Activated T-cell treated with anti-CD3 and anti-CD28 coated beads, Interleukin-2, amount 50 U/mL, for 48 hours (primary cell): Measurements from ENCODE around the gene RAB35.

Experiments
- DNase-seq, 2 experiments: peaks; one replicate each; pipeline ENCODE4 v3.0.0-alpha.2; 2020

Gene RAB35

GRCh38 chr12:120116441-120116791 lies at the start of gene RAB35:
Gene RAB35, minus strand, starts transcription at chr12:120116753. Its CDS starts 103 bp downstream, at chr12:120116650.
- no peak for DNase-seq

DNA sequence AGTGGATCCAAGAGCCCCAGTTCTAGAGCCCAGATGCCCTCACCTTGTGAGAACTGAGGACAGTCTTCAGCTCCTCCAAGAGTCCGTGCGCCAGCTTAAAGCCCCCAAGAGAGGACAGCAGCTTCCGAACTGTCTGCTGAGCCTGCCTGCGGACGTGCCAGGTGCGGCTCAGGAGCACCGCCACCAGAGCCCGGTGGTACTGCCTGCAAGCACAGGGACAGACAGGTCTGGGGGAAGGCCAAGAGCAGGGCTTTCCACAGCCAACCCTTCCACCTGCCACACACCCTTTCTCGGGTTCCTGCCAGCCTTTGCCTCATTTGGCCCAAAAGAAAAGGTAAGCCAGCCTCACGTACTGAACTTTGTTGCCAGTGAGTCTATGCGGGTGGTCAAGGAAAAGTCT lies 47.7 kb upstream of the RAB35 start:
- no peak for DNase-seq

- no peak for DNase-seq
Measured at GRCh38 chr12:120162763-120163162, 46.2 kb upstream of the RAB35 start.

DNA sequence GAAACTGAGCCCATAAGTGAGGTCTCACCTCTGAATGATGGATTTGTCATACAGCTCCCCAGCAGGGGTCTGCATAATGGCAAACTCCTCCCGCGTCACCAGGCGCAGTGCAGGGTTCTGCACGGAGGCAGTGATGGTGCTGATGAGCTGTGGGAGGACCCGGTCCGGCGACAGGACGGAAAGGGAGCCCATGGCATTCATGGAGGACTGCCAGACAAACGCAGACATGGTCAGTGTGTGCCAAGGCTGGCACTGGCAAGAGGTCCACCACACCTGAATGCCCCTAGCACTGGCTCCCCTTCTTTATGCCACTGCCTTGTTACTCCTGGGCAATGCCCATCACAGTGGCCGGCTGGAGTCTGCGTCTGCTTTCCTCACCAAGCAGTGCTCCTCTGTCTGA lies 45.3 kb upstream of the RAB35 start:
- DNase-seq, result no peak

DNA sequence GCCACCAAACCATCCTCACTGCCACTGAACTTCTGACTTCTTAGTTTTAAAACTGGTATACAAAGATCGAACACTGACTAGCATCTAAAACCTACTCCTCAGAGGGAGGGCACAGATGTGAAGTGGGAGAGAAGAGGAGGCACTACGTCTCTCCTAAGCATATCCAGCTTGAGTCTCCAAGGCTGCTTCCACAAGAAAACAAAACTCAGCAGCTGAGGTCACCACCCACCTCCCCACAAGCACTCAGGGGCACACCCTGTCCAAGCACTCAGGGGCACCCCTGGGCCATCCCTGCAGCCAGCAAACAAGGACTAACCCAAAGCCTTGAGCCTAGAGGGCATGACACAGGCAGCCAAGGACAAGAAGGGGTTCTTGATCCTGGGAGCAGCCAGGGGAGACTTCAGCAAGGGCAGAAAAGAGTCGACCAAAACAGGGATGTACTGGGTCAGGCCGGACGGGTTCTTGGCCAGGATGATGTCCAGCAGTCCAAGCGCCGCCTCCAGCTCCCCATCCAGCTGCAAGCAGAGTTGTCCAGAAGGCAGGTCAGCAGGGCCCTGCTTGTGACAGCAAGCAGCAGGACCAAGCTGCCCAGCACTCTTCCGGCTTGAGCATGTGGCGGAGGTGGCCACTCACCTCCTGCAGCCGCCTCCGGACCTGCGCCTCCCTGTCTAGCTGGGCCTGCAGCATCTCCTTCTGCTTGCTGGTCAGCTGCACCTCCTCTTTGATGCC lies 43.1 kb upstream of the RAB35 start:
- DNase-seq, result no peak

DNA sequence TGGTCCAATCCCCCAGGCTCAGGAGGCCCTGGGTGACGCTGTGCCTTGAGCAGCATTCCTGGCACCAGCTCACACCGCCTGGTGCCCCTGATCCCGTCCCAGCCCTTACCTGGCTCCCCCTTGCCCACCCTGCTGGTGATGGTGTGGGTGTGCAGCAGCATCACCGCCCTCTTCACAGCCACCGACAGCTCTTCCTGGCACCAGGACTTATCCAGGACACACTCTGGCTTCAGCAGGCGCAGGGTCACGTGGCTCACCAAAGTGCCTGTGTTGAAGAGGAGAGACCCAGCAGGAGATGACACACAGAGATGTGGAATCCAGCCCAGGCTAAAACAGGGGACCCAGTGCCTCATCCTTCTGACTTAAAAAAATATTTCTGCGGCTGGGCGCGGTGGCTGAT lies 41.8 kb upstream of the RAB35 start:
- no peak for DNase-seq

GRCh38 chr12:120157678-120158077 lies 41.1 kb upstream of the RAB35 start:
- DNase-seq, result no peak

DNA sequence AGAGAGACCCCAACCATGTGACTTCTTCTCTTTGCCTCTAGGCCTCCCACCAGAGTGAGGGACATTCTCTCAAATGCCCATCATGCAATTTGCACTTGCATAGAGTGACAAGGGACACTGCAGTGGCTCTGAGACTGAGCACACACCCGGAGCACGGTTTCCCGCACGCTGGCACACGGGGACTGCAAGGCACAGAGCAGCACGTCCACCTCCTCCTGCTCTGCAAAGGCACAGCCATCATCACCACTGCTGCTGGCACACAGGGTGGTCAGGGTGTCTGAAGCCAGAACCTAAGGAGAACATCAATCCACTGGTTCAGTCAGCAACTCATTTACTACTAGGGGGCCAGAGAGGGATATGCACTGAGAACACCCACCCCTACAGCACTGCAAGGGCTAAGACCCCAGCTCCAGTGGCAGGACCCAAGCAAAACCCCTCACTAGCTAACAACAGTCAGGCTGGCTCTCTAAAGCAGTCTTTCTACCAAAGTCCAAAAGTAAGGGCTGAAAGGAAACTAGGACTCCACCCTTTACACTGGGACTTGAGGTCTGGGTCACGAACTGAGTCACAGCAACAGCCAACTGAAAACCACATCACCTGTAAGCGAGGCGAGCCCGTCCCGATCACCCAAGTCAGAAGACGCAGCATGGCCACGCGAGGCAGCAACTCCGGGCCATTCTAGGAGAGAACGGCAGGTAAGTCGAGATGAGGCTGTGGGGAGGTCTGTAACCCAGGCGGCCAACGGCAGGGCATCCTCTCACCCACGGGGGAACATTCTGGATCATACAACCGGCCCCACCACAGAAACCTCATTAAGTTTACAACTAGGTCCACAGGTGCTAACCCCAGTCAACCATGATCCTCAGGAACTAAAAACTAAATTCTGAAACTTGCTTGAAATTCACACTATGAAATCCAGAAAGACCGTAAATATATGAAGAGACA lies 40.0 kb upstream of the RAB35 start:
- no peak for DNase-seq

DNA sequence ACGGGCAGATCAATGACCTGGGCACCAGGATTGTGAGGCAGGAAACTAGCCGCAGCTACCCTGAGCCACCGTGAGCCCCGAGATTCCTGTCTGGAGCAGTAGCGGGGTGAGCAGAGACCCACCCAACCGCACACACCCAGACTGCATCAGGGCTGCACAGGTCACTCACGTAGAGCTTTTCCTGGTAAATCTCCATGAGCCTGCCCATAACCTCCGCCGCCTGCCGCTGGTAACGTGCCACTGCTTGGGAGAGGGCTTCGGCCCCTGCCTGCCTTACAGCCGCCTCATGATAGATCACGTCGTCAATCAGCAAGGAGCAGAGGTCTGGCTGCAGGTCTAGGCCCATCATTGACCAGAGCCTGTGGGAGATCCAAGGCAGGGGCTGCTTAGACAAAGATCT lies 38.5 kb upstream of the RAB35 start:
- DNase-seq, result no peak

DNA sequence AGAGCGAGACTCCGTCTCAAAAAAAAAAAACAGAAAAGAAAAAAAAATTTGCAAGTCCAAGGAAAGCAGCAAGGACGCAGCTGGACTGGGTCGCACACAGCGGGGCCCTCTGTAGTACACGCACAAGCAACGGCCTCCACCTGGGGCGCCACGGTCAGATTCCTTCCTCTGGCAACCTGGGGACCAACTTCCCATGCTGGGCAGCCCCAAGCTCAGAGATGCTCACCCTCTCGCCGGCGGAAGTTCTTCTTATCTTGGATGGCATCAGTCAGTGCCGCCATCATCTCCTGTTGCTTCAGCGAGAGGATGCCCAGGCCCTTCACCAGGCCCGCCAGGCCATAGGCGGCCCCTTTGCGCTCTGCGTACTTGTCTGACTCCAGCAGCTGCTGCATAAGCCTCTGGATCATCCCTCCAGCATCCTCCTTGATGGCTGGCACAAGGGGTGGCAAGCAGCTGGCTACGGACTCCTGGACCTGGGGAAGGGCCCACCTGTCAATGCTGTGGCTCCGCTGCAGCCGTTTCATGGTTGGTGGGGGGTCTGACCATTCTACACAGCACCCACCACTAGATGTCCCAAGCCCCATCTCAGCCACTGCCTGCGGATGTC lies 34.5 kb upstream of the RAB35 start:
- DNase-seq, result no peak

- DNase-seq, result no peak
Measured at GRCh38 chr12:120148011-120148410, 31.5 kb upstream of the RAB35 start.

DNA sequence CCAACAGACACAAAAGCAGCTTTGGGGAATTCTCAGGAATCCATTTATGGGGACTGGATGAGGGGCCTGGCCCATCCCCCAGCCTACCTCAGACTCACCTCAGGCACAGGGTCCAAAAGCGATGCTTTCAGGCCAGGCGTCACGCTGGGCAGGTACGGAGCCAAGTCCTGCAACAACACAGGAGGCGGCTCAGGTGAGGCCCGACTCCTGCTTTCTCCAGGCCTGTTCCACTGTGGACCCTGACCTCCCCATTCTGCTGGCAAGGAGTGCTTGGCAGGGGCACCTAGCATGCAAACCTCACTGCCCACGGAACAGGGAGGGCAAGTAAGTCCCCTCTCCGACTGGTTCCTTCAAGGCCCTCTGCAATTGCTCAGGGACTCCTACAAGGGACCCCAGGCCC lies 28.6 kb upstream of the RAB35 start:
- no peak for DNase-seq

DNA sequence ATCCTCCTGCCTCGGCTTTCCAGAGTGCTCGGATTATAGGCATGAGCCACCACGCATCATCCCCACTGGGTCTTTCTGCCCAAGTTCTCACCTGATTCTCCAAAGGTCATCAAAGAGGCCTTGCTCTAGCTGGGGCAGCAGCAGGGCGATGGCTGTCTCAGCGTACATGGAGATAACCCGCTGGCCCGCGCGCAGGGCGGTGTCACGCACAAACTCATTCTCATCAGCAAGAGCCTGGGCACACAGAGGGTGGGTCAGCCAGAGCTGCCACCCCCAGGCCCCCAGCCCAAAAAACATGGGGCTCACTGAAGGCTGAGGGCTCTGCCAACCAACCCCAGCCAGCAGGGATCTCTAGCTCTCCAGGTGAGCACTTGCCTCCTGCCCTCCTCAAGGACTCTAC lies 27.7 kb upstream of the RAB35 start:
- no peak for DNase-seq

- DNase-seq, result no peak
Measured at GRCh38 chr12:120142231-120142877, 25.8 kb upstream of the RAB35 start.

DNA sequence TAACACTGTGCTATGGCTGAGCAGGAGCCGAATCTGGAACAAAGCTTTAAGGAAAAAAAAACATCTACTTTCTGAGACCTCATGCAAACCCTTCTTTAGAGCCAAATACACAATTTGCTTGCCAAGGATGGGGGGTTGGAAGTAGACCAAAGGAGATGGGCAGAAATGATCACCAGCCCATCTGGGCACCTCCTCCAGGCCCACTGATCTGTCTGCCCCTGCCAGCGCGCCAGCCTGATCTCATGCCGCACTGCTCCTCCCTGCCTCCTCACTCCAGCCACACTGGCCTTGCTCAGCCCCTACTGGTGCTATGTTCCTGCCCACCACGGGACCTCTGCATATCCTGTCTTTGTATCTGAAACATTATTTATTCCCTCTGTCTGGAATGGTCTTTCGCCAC lies 24.8 kb upstream of the RAB35 start:
- DNase-seq, result no peak

DNA sequence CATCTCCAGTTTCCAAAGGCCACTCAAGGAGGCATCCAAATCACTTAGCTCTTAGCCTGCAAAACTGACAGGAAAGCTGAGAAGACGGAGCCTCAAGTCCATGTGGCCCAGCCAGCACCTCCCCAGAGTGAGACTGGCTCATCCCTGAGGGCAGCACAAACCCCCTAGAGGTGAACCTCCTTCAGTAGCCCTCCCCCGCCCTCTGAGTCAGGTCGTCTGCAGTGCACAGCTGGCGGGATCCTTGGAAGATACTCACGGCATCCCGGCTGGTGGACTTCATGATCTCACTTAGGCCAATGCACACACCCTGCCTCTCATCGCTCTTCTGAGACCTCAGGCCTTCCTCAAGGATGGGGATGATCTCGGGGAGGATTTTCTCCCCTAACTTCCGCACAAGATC lies 24.1 kb upstream of the RAB35 start:
- no peak for DNase-seq

DNA sequence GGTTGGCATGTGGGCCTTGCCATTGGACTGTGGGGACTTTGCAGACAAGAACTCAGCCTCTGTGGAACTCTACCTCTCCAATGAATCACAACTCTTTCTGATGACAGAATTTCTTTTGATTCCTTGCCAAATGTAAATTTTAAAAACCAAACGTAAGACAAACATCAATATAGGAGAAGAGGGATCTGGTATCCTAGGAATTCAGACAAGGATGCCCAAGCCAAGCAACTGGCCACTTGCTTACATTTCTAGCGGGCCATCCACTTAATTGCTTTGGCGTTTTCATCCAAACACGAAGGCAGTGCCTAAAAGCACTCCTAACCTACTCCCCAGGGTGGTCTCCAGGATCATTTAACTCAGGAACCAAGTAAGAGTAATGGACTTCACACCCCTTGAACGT lies 23.4 kb upstream of the RAB35 start:
- no peak for DNase-seq

DNA sequence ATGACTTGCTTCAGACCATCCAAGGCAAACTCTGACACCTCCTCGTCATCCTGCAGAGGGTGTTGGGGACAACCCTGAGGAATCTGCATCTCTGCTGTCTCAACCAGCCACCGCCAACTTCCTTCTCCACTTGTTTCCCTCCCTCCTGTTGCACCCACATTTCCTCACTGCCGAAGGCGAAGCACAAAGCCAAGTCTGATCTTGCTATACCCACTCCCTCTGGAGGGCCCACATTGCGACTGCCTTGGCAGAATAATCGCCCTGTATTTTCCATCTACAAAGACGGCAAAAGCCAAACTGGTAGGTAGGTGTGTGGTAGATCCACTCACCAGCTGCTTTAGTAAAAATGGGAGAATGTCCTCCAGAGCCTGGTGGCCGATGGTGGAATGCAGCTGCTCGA lies 21.8 kb upstream of the RAB35 start:
- DNase-seq, result no peak

DNA sequence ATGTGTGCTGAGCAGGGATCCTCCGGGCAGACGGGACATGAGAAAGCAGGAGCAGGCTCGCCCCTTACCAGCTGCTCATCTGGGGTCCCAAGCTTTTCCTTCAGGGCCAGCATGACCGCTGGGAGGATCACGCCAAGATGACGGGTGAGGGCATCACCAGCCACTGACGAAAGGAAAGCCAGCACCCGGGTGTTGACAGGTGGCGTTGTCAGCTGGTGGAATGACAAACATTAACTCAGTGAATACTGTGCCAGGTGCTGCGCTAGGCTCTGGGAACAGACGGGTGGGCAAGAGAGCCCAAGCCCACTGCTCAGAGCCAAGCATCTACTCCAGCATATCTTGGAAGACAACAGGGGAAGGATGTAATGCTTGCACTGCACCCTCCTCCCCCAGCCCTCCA lies 21.3 kb upstream of the RAB35 start:
- DNase-seq, result no peak

GRCh38 chr12:120136093-120136770 lies 19.7 kb upstream of the RAB35 start:
- DNase-seq, result no peak

DNA sequence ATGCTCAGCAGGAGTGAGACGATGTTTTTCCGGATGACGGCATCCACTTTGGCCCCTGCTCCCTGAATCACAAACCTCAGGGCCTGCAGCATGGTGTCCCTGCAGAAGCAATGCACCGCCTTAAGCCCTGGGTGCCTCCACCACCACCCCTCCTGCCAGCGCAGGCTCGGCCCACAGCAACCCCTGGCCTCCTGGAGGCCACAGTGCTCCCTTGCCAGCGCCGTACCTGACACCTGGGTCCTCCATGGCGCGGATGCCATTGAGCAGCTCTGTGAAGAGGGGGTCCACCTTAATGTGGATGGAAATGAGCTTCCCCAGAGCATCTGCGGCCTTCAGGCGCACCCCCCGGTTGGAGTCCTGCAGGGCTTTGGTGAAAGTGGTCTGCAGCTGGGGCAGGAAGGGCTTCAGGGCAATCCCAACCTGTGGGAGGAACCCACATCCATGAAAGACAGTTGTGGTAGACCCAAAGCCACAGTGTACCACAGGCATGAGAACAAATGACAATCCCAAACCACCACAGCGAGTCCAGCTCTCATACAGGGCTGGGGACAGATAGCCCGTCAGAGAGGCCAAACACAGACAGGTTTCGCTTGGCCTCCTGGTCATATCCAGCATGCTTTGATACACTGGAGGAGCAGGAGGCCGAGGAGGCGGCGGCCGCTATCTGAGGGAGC lies 17.9 kb upstream of the RAB35 start:
- no peak for DNase-seq

- DNase-seq, result no peak
Measured at GRCh38 chr12:120132863-120133385, 16.4 kb upstream of the RAB35 start.
